ENCODE data around the gene SMPD3.

SMPD3 gene

DNA sequence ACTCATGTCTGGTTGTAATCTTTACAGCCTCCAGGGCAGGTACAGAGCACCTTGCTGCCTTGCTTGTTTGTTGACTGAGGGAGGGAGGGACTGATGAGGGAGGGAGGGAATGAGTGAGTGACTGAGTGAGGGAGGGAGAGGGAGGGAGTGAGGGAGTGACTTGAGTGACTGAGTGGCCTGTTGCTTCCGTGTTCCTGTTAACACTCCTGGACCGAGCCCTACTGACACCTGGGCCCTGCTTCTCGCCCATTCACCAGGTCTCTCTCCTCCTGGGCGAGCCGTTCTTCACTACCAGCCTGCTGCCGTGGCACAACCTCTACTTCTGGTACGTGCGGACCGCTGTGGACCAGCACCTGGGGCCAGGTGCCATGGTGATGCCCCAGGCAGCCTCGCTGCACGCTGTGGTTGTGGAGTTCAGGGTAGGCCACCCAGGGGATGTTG is 96.3 kb downstream of the SMPD3 start:
- Histone ChIP-seq H4K20me1 (ENCODE audit: insufficient read depth, low read length) (no peaks in the 10 kb centered on the region), H3K79me2 (ENCODE audit: low read length) (no peaks in the 10 kb centered on the region), H3K4me1 (ENCODE audit: low read length) (peaks cover 13% of the 10 kb centered on the region), H3K9ac (ENCODE audit: low read length) (no peak overlapping the region), H3K36me3 (replicated peaks; ENCODE audit: low read depth, low read length) (peaks cover 36% of the 10 kb centered on the region), H2AFZ (ENCODE audit: low read depth, low read length) (no peak overlapping the region), H3K4me3 (ENCODE audit: low read length) (no peak overlapping the region), H3K4me2 (ENCODE audit: low read length) (no peak overlapping the region), H3K27me3 (ENCODE audit: low read depth, low read length) (no peaks in the 10 kb centered on the region), H3K27ac (ENCODE audit: low read length) (no peak overlapping the region), H3K9me3 (ENCODE audit: insufficient read depth, low read length) (no peaks in the 10 kb centered on the region)
- TF ChIP-seq, protein P1, sequence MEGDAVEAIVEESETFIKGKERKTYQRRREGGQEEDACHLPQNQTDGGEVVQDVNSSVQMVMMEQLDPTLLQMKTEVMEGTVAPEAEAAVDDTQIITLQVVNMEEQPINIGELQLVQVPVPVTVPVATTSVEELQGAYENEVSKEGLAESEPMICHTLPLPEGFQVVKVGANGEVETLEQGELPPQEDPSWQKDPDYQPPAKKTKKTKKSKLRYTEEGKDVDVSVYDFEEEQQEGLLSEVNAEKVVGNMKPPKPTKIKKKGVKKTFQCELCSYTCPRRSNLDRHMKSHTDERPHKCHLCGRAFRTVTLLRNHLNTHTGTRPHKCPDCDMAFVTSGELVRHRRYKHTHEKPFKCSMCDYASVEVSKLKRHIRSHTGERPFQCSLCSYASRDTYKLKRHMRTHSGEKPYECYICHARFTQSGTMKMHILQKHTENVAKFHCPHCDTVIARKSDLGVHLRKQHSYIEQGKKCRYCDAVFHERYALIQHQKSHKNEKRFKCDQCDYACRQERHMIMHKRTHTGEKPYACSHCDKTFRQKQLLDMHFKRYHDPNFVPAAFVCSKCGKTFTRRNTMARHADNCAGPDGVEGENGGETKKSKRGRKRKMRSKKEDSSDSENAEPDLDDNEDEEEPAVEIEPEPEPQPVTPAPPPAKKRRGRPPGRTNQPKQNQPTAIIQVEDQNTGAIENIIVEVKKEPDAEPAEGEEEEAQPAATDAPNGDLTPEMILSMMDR (IDR thresholded peaks at IDR 0.05; ENCODE audit: low read depth, low read length) = no peak
- no peak for TF ChIP-seq EZH2phosphoT487 (IDR thresholded peaks at IDR 0.05; ENCODE audit: low read depth)

DNA sequence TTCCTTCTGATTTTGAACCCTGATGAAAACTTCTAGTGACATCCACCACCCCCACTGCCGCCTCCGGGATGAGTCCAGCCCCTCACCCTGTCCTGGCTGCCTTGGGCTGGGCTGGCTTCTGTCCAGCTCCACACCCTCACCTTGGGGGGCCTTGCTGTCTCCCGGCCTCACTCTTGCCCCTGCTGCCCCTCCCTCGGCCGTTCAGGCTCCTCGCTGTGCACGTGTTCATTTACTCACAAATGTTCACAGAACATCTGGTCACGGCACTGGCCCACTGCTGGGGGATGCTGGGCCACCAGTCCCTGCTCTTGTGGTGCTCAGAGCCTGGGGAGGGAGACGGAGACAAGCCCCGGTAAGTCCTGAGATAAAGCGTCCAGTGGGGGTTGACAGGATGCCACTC is 96.8 kb downstream of the SMPD3 start:
- Histone ChIP-seq H3K4me2 (ENCODE audit: low read length) (no peak overlapping the region), H3K9me3 (ENCODE audit: insufficient read depth, low read length) (no peaks in the 10 kb centered on the region), H3K36me3 (replicated peaks; ENCODE audit: low read depth, low read length) (peaks cover 37% of the 10 kb centered on the region), H3K4me3 (ENCODE audit: low read length) (no peak overlapping the region), H3K9ac (ENCODE audit: low read length) (no peak overlapping the region), H3K79me2 (ENCODE audit: low read length) (no peaks in the 10 kb centered on the region), H3K27me3 (ENCODE audit: low read depth, low read length) (no peaks in the 10 kb centered on the region), H4K20me1 (ENCODE audit: insufficient read depth, low read length) (no peaks in the 10 kb centered on the region), H2AFZ (ENCODE audit: low read depth, low read length) (no peak overlapping the region), H3K4me1 (ENCODE audit: low read length) (peaks cover 10% of the 10 kb centered on the region), H3K27ac (ENCODE audit: low read length) (no peak overlapping the region)
- TF ChIP-seq, protein P1 (IDR thresholded peaks at IDR 0.05; ENCODE audit: low read depth, low read length) = no peak
- no peak for TF ChIP-seq EZH2phosphoT487 (IDR thresholded peaks at IDR 0.05; ENCODE audit: low read depth)

DNA sequence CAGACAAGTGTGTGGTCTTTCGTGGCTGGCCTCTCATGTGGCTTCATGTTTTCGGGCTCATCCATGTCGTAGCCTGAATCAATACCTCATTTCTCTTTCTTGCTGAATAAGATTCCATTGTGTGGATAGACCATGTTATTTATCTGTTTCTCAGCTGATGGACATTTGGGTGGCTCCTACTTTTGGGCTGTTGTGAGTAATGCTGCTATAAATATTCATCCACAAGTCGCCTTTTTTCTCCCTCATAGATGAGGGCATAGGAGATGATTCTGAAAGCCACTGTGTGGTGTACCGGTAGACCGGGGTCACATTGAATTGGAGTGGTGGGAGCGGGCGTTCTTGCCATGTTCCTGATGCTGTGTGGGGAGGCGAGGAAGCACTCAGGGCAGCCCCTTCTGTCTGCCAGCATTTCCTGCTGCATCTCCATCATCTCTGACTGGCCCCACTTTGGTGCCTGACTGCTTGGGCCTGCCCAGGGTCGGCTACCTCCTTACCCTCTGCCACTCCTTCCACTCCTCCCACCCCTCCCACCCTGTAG is 97.4 kb downstream of the SMPD3 start:
- Histone ChIP-seq H4K20me1 (ENCODE audit: insufficient read depth, low read length) (no peaks in the 10 kb centered on the region), H3K27ac (ENCODE audit: low read length) (no peak overlapping the region), H3K4me1 (ENCODE audit: low read length) (peaks cover 4% of the 10 kb centered on the region), H3K79me2 (ENCODE audit: low read length) (no peaks in the 10 kb centered on the region), H2AFZ (ENCODE audit: low read depth, low read length) (no peak overlapping the region), H3K9ac (ENCODE audit: low read length) (no peak overlapping the region), H3K27me3 (ENCODE audit: low read depth, low read length) (no peaks in the 10 kb centered on the region), H3K36me3 (replicated peaks; ENCODE audit: low read depth, low read length) (peaks cover 41% of the 10 kb centered on the region), H3K9me3 (ENCODE audit: insufficient read depth, low read length) (no peaks in the 10 kb centered on the region), H3K4me2 (ENCODE audit: low read length) (no peak overlapping the region), H3K4me3 (ENCODE audit: low read length) (no peak overlapping the region)
- TF ChIP-seq, protein P1 (IDR thresholded peaks at IDR 0.05; ENCODE audit: low read depth, low read length) = no peak
- TF ChIP-seq EZH2phosphoT487 (IDR thresholded peaks at IDR 0.05; ENCODE audit: low read depth) = no peak

DNA sequence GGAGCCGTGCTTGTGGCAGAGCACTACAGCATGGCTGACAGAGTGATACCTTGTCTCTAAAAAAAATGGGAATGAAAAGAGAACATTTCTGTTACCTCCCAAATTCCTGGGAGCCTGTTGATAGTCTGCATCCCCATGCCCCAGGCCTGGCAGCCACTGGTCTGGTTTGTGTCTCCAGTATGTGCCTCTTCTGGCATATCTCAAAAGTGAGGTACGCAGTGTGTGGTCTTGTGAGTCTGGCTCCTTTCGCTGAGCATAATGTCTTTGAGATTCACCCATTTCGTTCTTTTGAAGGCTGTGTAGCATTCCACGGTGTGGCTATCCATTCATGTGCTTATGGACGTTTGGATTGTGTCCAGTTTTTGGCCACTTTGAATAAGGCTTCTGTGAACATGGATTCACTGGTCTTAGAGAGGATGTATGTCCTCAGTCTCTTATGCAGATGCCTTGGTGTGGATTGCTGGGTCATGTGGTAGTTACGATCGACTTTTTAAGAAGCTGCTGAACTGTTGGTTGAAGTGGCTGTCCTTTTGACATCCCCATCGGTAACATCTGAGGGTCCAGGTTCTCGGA is 98.4 kb downstream of the SMPD3 start:
- H3K27me3 ChIP-seq (ENCODE audit: low read depth, low read length) = no peaks in the 10 kb centered on the region
- H3K4me1 ChIP-seq (ENCODE audit: low read length) = no peaks in the 10 kb centered on the region
- no peaks in the 10 kb centered on the region for H3K9me3 ChIP-seq (ENCODE audit: insufficient read depth, low read length)
- H3K79me2 ChIP-seq (ENCODE audit: low read length) = no peaks in the 10 kb centered on the region
- no peak overlapping the region for H3K9ac ChIP-seq (ENCODE audit: low read length)
- no peak overlapping the region for H3K4me2 ChIP-seq (ENCODE audit: low read length)
- H4K20me1 ChIP-seq (ENCODE audit: insufficient read depth, low read length) = no peaks in the 10 kb centered on the region
- H3K27ac ChIP-seq (ENCODE audit: low read length) = no peak overlapping the region
- H3K4me3 ChIP-seq (ENCODE audit: low read length) = no peak overlapping the region
- H2AFZ ChIP-seq (ENCODE audit: low read depth, low read length) = no peak overlapping the region
- peaks cover 46% of the 10 kb centered on the region for H3K36me3 ChIP-seq (replicated peaks; ENCODE audit: low read depth, low read length)
- TF ChIP-seq EZH2phosphoT487 (IDR thresholded peaks at IDR 0.05; ENCODE audit: low read depth) = no peak
- TF ChIP-seq, protein P1 (IDR thresholded peaks at IDR 0.05; ENCODE audit: low read depth, low read length) = no peak
